ENCODE measurements around the gene MLYCD. TPM values are rescaled to one million over a fixed set of nuclear protein-coding genes. Genes with fewer than 3 reads are reported as not detected.

MLYCD gene
- total and polyA plus RNA-seq, 7 donors = 1.8 to 16.3 (median 9.3) TPM

- H3K4me3 ChIP-seq = no peak overlapping the region
- 92% methylated on average over 13 of the region's 13 CpGs for WGBS, 2 donors
- H3K4me1 ChIP-seq = peaks cover 0 to 10% (median 4%) of the 10 kb centered on the region in 4 donors
- TF ChIP-seq POLR2AphosphoS5 (IDR thresholded peaks at IDR 0.05) (no peak), POLR2A (IDR thresholded peaks at IDR 0.05) (no peak), CTCF (IDR thresholded peaks at IDR 0.05) (no peak), EP300 (IDR thresholded peaks at IDR 0.05) (no peak)
- intact Hi-C loops (cut with DNase I) = loop anchor here (5.0 kb wide), 1 partner anchor 226 kb away; the partner anchor contains the start of gene ADAD2
- H3K36me3 ChIP-seq = peaks cover 0 to 45% (median 4%) of the 10 kb centered on the region in 4 donors
- peaks cover 8 to 18% (median 13%) of the 10 kb centered on the region in 3 donors for H3K27me3 ChIP-seq
- H3K27ac ChIP-seq = no peak overlapping the region
- no peaks in the 10 kb centered on the region for H3K9me3 ChIP-seq
- DNase-seq = no peak
Observed at GRCh38 chr16:83966153-83966696, 67.3 kb downstream of the MLYCD start.

- DNase-seq = no peak
- H3K4me3 ChIP-seq = no peak overlapping the region
- WGBS, 2 donors = 36 to 83% methylated on average over 2 of the region's 2 CpGs
- TF ChIP-seq POLR2A (IDR thresholded peaks at IDR 0.05) (no peak), CTCF (IDR thresholded peaks at IDR 0.05) (no peak), POLR2AphosphoS5 (IDR thresholded peaks at IDR 0.05) (no peak), EP300 (IDR thresholded peaks at IDR 0.05) (no peak)
- H3K4me1 ChIP-seq = peaks cover 0 to 10% (median 4%) of the 10 kb centered on the region in 4 donors
- H3K36me3 ChIP-seq = peaks cover 0 to 36% (median 4%) of the 10 kb centered on the region in 4 donors
- peaks cover 8 to 18% (median 13%) of the 10 kb centered on the region in 3 donors for H3K27me3 ChIP-seq
- H3K9me3 ChIP-seq = no peaks in the 10 kb centered on the region
- intact Hi-C loops (cut with DNase I) = loop anchor here (5.0 kb wide), 1 partner anchor 225 kb away; the partner anchor contains the start of gene ADAD2
- no peak overlapping the region for H3K27ac ChIP-seq
Observed at GRCh38 chr16:83967091-83967490, 68.2 kb downstream of the MLYCD start.

GRCh38 chr16:83967838-83968305 is 69.0 kb downstream of the MLYCD start, which contains the start of gene NECAB2:
Gene NECAB2 (plus strand): TSS chr16:83968244. CDS start chr16:83968649, 405 bp downstream.
- Histone ChIP-seq H3K36me3 (peaks cover 0 to 28% (median 3%) of the 10 kb centered on the region in 4 donors), H3K27me3 (peaks cover 8 to 18% (median 13%) of the 10 kb centered on the region in 3 donors), H3K4me1 (peaks cover 0 to 10% (median 4%) of the 10 kb centered on the region in 4 donors), H3K27ac (no peak within 1 kb of the TSS), H3K4me3 (peak within 1 kb of the TSS in 3 of 4 donors; percentile 32 to 51 (median 48)), H3K9me3 (no peaks in the 10 kb centered on the region)
- WGBS, 2 donors = 10 to 14% methylated on average over 35 of the region's 35 CpGs
- no peak for DNase-seq
- TF ChIP-seq CTCF (IDR thresholded peaks at IDR 0.05) (peak in 1 of 4 experiments; percentile 61), POLR2A (IDR thresholded peaks at IDR 0.05) (no peak)
- intact Hi-C loops (cut with DNase I) = loop anchor here (5.0 kb wide), 1 partner anchor 224 kb away; the partner anchor contains the start of gene ADAD2

- Histone ChIP-seq H3K27ac (no peak overlapping the region), H3K4me1 (peaks cover 0 to 10% (median 4%) of the 10 kb centered on the region in 4 donors), H3K4me3 (peak overlapping the region in 3 of 4 donors; percentile 32 to 51 (median 48)), H3K36me3 (peaks cover 0 to 23% (median under 1%) of the 10 kb centered on the region in 4 donors), H3K9me3 (no peaks in the 10 kb centered on the region), H3K27me3 (peaks cover 8 to 18% (median 13%) of the 10 kb centered on the region in 3 donors)
- no peak for DNase-seq
- 1 to 2% methylated on average over 87 of the region's 87 CpGs for WGBS, 2 donors
- TF ChIP-seq POLR2A (IDR thresholded peaks at IDR 0.05) (no peak), CTCF (IDR thresholded peaks at IDR 0.05) (no peak), EP300 (IDR thresholded peaks at IDR 0.05) (no peak), POLR2AphosphoS5 (IDR thresholded peaks at IDR 0.05) (no peak)
- intact Hi-C loops (cut with DNase I) = loop anchor here (5.0 kb wide), 1 partner anchor 224 kb away; the partner anchor contains the start of gene ADAD2
Observed at GRCh38 chr16:83968306-83968851, 69.5 kb downstream of the MLYCD start.
